MCF 10A (cell line): ENCODE results near the gene VARS2. TPM values are rescaled to one million over a fixed set of nuclear protein-coding genes. Genes with fewer than 3 reads are reported as not detected.
A peak's percentile ranks its signal among the peaks of the same experiment; 100 is the strongest.

Experiments used
- BruUV-seq: library from RNA; stranded (reverse); fragments of 400-500 nt; replicated peaks from 2 replicates; lab custom pipeline; 2021; lab: Mats Ljungman, UMichigan
- CTCF ChIA-PET: fragments of 300-600 bp; sonication (Branson Sonifier 250); formaldehyde crosslinking; extraction: SDS; loops from one replicate; lab custom pipeline; 2021; ENCODE audit warnings: antibody characterized with exemption, inconsistent platforms; lab: Yijun Ruan, JAX
- POLR2A ChIA-PET: fragments of 300-600, 350-650 bp; sonication (Branson Sonifier 250); formaldehyde crosslinking; extraction: SDS; loops from one replicate; lab custom pipeline; 2020; ENCODE audit warnings: antibody characterized with exemption, inconsistent platforms; lab: Yijun Ruan, JAX
- DNase-seq: peaks from one replicate; pipeline ENCODE4 v3.0.0-alpha.2; 2018; ENCODE audit not compliant: unreplicated experiment
- H3K27ac Mint-ChIP-seq: one replicate; pipeline ENCODE4 v1.8.0; 2022; ENCODE audit warnings: mild to moderate bottlenecking, low read depth, mixed read lengths; ENCODE audit not compliant: unreplicated experiment
- H3K27me3 Mint-ChIP-seq: one replicate; pipeline ENCODE4 v1.8.0; 2022; ENCODE audit warnings: mixed read lengths; ENCODE audit not compliant: insufficient read depth, unreplicated experiment
- H3K36me3 Mint-ChIP-seq: one replicate; pipeline ENCODE4 v1.8.0; 2022; ENCODE audit warnings: mild to moderate bottlenecking, moderate library complexity, mixed read lengths; ENCODE audit not compliant: insufficient read depth, unreplicated experiment
- H3K4me1 Mint-ChIP-seq: one replicate; pipeline ENCODE4 v1.8.0; 2022; ENCODE audit warnings: mixed read lengths; ENCODE audit not compliant: insufficient read depth, unreplicated experiment
- H3K4me3 Mint-ChIP-seq: one replicate; pipeline ENCODE4 v1.8.0; 2022; ENCODE audit warnings: mild to moderate bottlenecking, moderate library complexity, mixed read lengths; ENCODE audit not compliant: unreplicated experiment
- H3K9me3 Mint-ChIP-seq: one replicate; pipeline ENCODE4 v1.8.0; 2022; ENCODE audit warnings: mixed read lengths; ENCODE audit not compliant: unreplicated experiment
- CTCF ChIP-seq: fragments of 200-600 bp; IDR thresholded peaks from one replicate; pipeline ENCODE4 v1.8.0; 2022; ENCODE audit warnings: antibody characterized with exemption, mild to moderate bottlenecking; ENCODE audit not compliant: unreplicated experiment
- intact Hi-C: fragments of 100-400 bp; cut with micrococcal nuclease; formaldehyde crosslinking; loops from 2 replicates; pipeline ENCODE4 v1.14.1; 2022
- total RNA-seq: library from RNA; stranded (reverse); gene quantifications from 2 replicates; pipeline ENCODE4 v1.2.3, GENCODE V29; 2022

Gene VARS2
- total RNA-seq, 1 experiment from 2014 or later, result 52.7 TPM

- Mint-ChIP-seq H3K36me3 (no peaks in the 10 kb centered on the region), H3K4me1 (peaks cover 49% of the 10 kb centered on the region), H3K9me3 (no peaks in the 10 kb centered on the region), H3K27ac (peak overlapping the region; percentile 65), H3K4me3 (no peak overlapping the region), H3K27me3 (no peaks in the 10 kb centered on the region)
- no peak for DNase-seq
- POLR2A ChIA-PET, result interaction anchor here (1.1 to 2.1 kb wide), 3 partner anchors 13 to 140 kb away, joined by 4 to 14 read pairs (median 5); no protein-coding TSS in a partner anchor
- BruUV-seq, result no TSS peak
- CTCF ChIA-PET, result interaction anchor here (0.6 to 1.7 kb wide), 4 partner anchors 21 to 131 kb away, joined by 3 to 5 read pairs (median 4); no protein-coding TSS in a partner anchor
- intact Hi-C loops, result no loop called here
- no peak for TF ChIP-seq CTCF
Observed at GRCh38 chr6:30939473-30939872, 25.4 kb downstream of the VARS2 start.

GRCh38 chr6:30940361-30940986 is 26.4 kb downstream of the VARS2 start, which contains the start of gene MUCL3:
TSS of gene MUCL3 (plus strand) at chr6:30940973. CDS start at chr6:30941000, 27 bp downstream.
- ChIA-PET POLR2A (interaction anchor here (0.5 to 1.7 kb wide), 5 partner anchors 23 to 1005 kb away, joined by 3 to 4 read pairs (median 4); no protein-coding TSS in a partner anchor), CTCF (interaction anchor here (0.5 to 3.4 kb wide), 8 partner anchors 14 to 178 kb away, joined by 3 to 38 read pairs (median 4); partner anchors contain the start of gene VARS2)
- Mint-ChIP-seq H3K36me3 (no peaks in the 10 kb centered on the region), H3K9me3 (no peaks in the 10 kb centered on the region), H3K4me3 (no peak within 1 kb of the TSS), H3K27ac (peak within 1 kb of the TSS; percentile 65), H3K27me3 (no peaks in the 10 kb centered on the region), H3K4me1 (peaks cover 39% of the 10 kb centered on the region)
- DNase-seq, result no peak
- no TSS peak for BruUV-seq
- TF ChIP-seq CTCF, result no peak
- intact Hi-C loops, result no loop called here

- Mint-ChIP-seq H3K36me3 (no peaks in the 10 kb centered on the region), H3K9me3 (no peaks in the 10 kb centered on the region), H3K27ac (peak overlapping the region; percentile 43), H3K4me1 (peaks cover 29% of the 10 kb centered on the region), H3K4me3 (peak overlapping the region; percentile 54), H3K27me3 (no peaks in the 10 kb centered on the region)
- peak; percentile 50 for TF ChIP-seq CTCF
- peak; percentile 88 for DNase-seq
- intact Hi-C loops, result loop anchor here (1.0 kb wide), 2 partner anchors 27 to 128 kb away; no protein-coding TSS in a partner anchor
- BruUV-seq, result no TSS peak
- ChIA-PET CTCF (interaction anchor here (0.7 to 3.4 kb wide), 11 partner anchors 16 to 296 kb away, joined by 3 to 38 read pairs (median 5); partner anchors contain the start of gene VARS2), POLR2A (interaction anchor here (0.6 to 1.7 kb wide), 10 partner anchors 16 to 128 kb away, joined by 3 to 11 read pairs (median 4); no protein-coding TSS in a partner anchor)
Observed at GRCh38 chr6:30942338-30943060, 28.5 kb downstream of the VARS2 start.

- POLR2A ChIA-PET, result interaction anchor here (0.7 to 1.2 kb wide), 2 partner anchors 12 to 17 kb away, joined by 3 to 4 read pairs; no protein-coding TSS in a partner anchor
- no TSS peak for BruUV-seq
- no peaks in the 10 kb centered on the region for H3K27me3 Mint-ChIP-seq
- intact Hi-C loops, result no loop called here
- peaks cover 25% of the 10 kb centered on the region for H3K4me1 Mint-ChIP-seq
- TF ChIP-seq CTCF, result no peak
- CTCF ChIA-PET, result no interaction called here
- no peaks in the 10 kb centered on the region for H3K36me3 Mint-ChIP-seq
- DNase-seq, result no peak
- H3K4me3 Mint-ChIP-seq, result no peak overlapping the region
- H3K9me3 Mint-ChIP-seq, result no peaks in the 10 kb centered on the region
- no peak overlapping the region for H3K27ac Mint-ChIP-seq
Observed at GRCh38 chr6:30944051-30944450, 30.0 kb downstream of the VARS2 start.
